ENCODE results near the gene GLRX5. TPM values are rescaled to one million over a fixed set of nuclear protein-coding genes. Genes with fewer than 3 reads are reported as not detected.

GLRX5 gene
- total RNA-seq, 1 donor from 2014 or later: 38.9 TPM

DNA sequence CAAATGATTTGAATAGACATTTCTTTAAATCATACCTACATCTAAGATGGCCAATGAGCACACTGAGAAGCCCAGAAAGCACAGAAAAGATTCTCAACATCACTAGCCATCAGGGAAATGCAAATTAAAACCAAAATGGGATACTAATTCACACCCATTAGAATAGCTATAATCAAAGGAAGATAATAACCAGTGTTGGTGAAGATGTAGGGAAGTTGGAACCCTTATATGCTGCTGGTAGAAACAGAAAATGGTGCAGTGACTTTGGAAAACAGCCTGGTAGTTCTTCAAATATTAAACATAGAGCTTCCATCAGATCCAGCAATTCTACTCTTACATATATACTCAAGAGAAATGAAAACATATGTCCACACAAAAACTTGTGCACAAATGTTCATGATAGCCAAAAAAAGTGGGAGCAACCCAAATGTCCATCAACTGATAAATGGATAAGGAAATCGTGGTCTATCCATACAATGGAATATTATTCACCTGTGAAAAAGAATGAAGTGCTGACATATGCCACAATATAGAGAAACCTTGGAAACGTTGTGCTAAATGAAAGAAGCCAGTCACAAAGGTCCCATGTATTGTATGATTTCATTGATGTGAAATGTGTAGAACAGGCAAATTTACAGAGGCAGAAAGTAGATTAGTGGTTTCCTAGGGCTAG, 42.8 kb upstream of the GLRX5 start:
- Mint-ChIP-seq H3K27ac (ENCODE audit: unreplicated experiment) (no peak overlapping the region), H3K9me3 (ENCODE audit: unreplicated experiment) (peaks cover 1% of the 10 kb centered on the region), H3K27me3 (ENCODE audit: unreplicated experiment) (no peaks in the 10 kb centered on the region), H3K4me1 (ENCODE audit: low read depth, unreplicated experiment) (peaks cover 6% of the 10 kb centered on the region), H3K4me3 (ENCODE audit: unreplicated experiment) (no peak overlapping the region), H3K36me3 (ENCODE audit: unreplicated experiment) (peaks cover 5% of the 10 kb centered on the region)
- TF ChIP-seq, protein P1, sequence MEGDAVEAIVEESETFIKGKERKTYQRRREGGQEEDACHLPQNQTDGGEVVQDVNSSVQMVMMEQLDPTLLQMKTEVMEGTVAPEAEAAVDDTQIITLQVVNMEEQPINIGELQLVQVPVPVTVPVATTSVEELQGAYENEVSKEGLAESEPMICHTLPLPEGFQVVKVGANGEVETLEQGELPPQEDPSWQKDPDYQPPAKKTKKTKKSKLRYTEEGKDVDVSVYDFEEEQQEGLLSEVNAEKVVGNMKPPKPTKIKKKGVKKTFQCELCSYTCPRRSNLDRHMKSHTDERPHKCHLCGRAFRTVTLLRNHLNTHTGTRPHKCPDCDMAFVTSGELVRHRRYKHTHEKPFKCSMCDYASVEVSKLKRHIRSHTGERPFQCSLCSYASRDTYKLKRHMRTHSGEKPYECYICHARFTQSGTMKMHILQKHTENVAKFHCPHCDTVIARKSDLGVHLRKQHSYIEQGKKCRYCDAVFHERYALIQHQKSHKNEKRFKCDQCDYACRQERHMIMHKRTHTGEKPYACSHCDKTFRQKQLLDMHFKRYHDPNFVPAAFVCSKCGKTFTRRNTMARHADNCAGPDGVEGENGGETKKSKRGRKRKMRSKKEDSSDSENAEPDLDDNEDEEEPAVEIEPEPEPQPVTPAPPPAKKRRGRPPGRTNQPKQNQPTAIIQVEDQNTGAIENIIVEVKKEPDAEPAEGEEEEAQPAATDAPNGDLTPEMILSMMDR (IDR thresholded peaks at IDR 0.05; ENCODE audit: partially characterized antibody, unreplicated experiment): no peak
- DNase-seq: no peak

DNA sequence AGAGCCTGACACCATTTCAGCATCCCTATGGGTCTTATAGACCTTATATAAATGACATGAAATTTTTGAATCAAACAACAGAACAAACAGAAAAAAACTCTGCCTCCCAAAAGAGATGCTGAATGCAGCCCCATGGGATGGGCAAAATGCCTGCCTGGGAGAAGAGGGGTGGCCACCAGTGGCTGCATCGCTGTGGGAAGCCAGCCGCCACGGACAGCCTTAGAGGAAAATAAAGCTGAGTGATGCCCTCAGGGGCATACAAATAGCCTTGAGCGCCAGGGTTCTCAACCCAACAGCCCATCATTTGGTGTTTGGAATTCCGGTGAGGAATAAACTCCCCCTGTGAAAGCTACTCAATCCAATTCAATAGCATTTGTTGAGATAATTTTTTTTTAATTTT, 41.3 kb upstream of the GLRX5 start:
- no peak for DNase-seq
- Mint-ChIP-seq H3K27ac (ENCODE audit: unreplicated experiment) (no peak overlapping the region), H3K36me3 (ENCODE audit: unreplicated experiment) (peaks cover 5% of the 10 kb centered on the region), H3K4me3 (ENCODE audit: unreplicated experiment) (no peak overlapping the region), H3K9me3 (ENCODE audit: unreplicated experiment) (peaks cover 1% of the 10 kb centered on the region), H3K27me3 (ENCODE audit: unreplicated experiment) (no peaks in the 10 kb centered on the region), H3K4me1 (ENCODE audit: low read depth, unreplicated experiment) (peaks cover 12% of the 10 kb centered on the region)
- TF ChIP-seq, protein P1 (IDR thresholded peaks at IDR 0.05; ENCODE audit: partially characterized antibody, unreplicated experiment): no peak

DNA sequence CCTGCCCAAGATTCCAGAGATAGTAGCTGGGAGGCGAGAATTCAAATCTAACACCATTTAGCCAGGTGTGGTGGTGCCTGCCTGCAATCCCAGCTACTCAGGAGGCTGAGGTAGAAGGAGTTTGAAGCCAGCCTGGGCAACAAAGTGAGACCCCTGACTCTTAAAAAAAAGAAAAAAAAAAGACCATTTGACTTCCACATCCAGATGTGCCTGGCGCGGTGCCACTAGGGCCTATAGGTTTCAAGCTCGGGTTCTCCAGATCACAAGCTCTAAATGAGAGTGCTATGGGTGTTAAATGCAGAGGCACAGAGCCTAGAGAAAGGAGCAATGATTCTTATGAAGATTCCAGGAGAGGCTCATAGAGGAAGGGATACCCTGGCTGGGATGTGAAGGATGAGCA, 40.9 kb upstream of the GLRX5 start:
- Mint-ChIP-seq H3K36me3 (ENCODE audit: unreplicated experiment) (peaks cover 5% of the 10 kb centered on the region), H3K27ac (ENCODE audit: unreplicated experiment) (no peak overlapping the region), H3K4me3 (ENCODE audit: unreplicated experiment) (no peak overlapping the region), H3K9me3 (ENCODE audit: unreplicated experiment) (no peaks in the 10 kb centered on the region), H3K27me3 (ENCODE audit: unreplicated experiment) (peaks cover 3% of the 10 kb centered on the region), H3K4me1 (ENCODE audit: low read depth, unreplicated experiment) (peaks cover 12% of the 10 kb centered on the region)
- no peak for DNase-seq
- TF ChIP-seq, protein P1 (IDR thresholded peaks at IDR 0.05; ENCODE audit: partially characterized antibody, unreplicated experiment): no peak

DNA sequence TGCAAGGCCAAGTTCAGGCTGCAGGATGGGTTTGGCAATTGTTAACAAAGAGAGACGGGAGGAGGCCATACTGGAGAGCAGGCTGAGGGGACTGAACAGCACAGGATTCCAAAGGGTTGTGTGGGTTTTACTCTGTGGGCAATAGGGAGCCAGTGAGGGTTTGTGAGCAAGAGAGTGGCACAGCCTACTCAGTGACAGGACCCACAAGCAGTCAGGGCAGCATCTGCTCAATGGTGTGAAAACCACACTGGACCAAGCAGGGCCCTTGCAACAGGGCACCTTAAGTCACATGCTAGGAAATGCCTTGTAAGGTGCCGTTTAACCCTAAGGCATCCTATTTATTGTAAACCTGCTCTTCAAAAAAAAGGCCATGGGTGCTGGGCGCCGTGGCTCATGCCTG, 40.4 kb upstream of the GLRX5 start:
- TF ChIP-seq, protein P1 (IDR thresholded peaks at IDR 0.05; ENCODE audit: partially characterized antibody, unreplicated experiment): no peak
- H3K36me3 Mint-ChIP-seq (ENCODE audit: unreplicated experiment): peaks cover 5% of the 10 kb centered on the region
- H3K9me3 Mint-ChIP-seq (ENCODE audit: unreplicated experiment): no peaks in the 10 kb centered on the region
- H3K4me1 Mint-ChIP-seq (ENCODE audit: low read depth, unreplicated experiment): peaks cover 12% of the 10 kb centered on the region
- no peak overlapping the region for H3K27ac Mint-ChIP-seq (ENCODE audit: unreplicated experiment)
- no peak overlapping the region for H3K4me3 Mint-ChIP-seq (ENCODE audit: unreplicated experiment)
- H3K27me3 Mint-ChIP-seq (ENCODE audit: unreplicated experiment): peaks cover 3% of the 10 kb centered on the region
- no peak for DNase-seq

DNA sequence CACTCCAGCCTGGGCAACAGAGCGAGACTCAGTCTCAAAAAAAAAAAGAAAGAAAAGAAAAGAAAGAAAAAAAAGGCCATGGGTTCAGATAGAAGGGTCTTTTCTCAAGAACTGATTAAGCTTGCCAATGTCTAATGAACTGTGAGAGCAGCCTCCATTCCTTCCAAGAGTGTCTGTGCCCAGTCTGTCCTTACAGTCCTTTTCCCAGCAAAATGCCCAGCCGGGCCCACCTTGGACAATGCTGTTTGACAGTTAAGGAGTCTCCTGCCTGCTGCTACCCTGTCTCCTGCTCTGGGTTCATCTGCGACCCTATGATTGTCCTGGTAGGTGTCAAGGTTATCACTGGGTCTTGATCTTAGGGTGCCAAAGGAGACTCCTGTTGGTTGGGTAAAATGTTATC, 39.8 kb upstream of the GLRX5 start:
- no peaks in the 10 kb centered on the region for H3K9me3 Mint-ChIP-seq (ENCODE audit: unreplicated experiment)
- H3K27me3 Mint-ChIP-seq (ENCODE audit: unreplicated experiment): peaks cover 3% of the 10 kb centered on the region
- TF ChIP-seq, protein P1 (IDR thresholded peaks at IDR 0.05; ENCODE audit: partially characterized antibody, unreplicated experiment): no peak
- peaks cover 5% of the 10 kb centered on the region for H3K36me3 Mint-ChIP-seq (ENCODE audit: unreplicated experiment)
- no peak for DNase-seq
- H3K4me1 Mint-ChIP-seq (ENCODE audit: low read depth, unreplicated experiment): peaks cover 12% of the 10 kb centered on the region
- no peak overlapping the region for H3K27ac Mint-ChIP-seq (ENCODE audit: unreplicated experiment)
- no peak overlapping the region for H3K4me3 Mint-ChIP-seq (ENCODE audit: unreplicated experiment)

Data from glutamatergic neuron (in vitro differentiated cells).